Gastroesophageal sphincter (tissue), 3 donors: ENCODE measurements around the gene SLC2A4.

ENCODE experiments used
- CTCF ChIP-seq, 4 experiments: fragments of 200-600 bp in 2 of 4; fragments of 450-650 bp in 2 of 4; sonication (generic) in 1 of 4; IDR thresholded peaks; one replicate each; pipeline ENCODE4 v1.5.1; 2017 to 2019; ENCODE audit warnings: antibody characterized with exemption in 4 of 4, mild to moderate bottlenecking in 2 of 4, moderate library complexity in 2 of 4
- EP300 ChIP-seq: sonication (generic); formaldehyde crosslinking; IDR thresholded peaks from one replicate; pipeline ENCODE4 v1.6.1; 2017; ENCODE audit warnings: antibody characterized with exemption, mild to moderate bottlenecking
- POLR2AphosphoS5 ChIP-seq: sonication (generic); formaldehyde crosslinking; IDR thresholded peaks from one replicate; pipeline ENCODE4 v1.6.1; 2017; ENCODE audit warnings: antibody characterized with exemption

DNA sequence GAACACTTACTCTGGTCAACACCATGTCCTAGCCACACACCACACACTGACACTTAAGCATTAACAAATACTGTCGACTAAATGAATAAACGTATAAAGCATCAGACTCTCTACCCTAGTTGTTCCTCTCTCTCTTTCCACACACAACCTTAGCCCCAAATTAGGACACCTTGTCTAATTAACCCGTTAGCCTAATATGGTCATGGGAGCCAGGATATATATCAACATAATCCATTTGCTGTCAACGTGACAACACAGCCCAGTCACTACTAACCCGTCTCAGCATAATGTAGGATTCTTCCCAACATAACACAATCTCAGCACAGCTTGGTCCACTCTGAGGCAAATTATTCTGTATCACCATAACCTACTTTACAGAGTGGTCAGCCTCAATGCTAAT lies 49.4 kb upstream of the SLC2A4 start:
- no peak for TF ChIP-seq CTCF (IDR thresholded peaks at IDR 0.05)
- TF ChIP-seq EP300, result no peak
- TF ChIP-seq POLR2AphosphoS5, result no peak
